Measurements from ENCODE around the gene OR1N2.
"Not testable (repeated sequence)": the region's sequence is repeated elsewhere in the genome, so short reads cannot be mapped to it uniquely, and the experiment has no call there.

The OR1N2 gene

GRCh38 chr9:122537066-122537465 lies 15.8 kb upstream of the OR1N2 start:
- H3K27ac ChIP-seq (ENCODE audit: low read depth, low read length); H3K9ac ChIP-seq (ENCODE audit: low read depth in 1 of 2, low read length in 2 of 2); H3K9me3 ChIP-seq (ENCODE audit: control insufficient read depth in 1 of 2, low read length in 2 of 2); H3K27me3 ChIP-seq (ENCODE audit: control insufficient read depth in 1 of 2, insufficient read depth in 2 of 2, low read length in 2 of 2); H3K4me1 ChIP-seq (ENCODE audit: control insufficient read depth in 1 of 2, insufficient read depth in 2 of 2, low read length in 2 of 2); H3K4me3 ChIP-seq (ENCODE audit: low read depth in 1 of 2, low read length in 2 of 2); H3K36me3 ChIP-seq (ENCODE audit: control insufficient read depth in 1 of 2, insufficient read depth in 2 of 2, low read length in 2 of 2): not testable (repeated sequence)

- Histone ChIP-seq H3K36me3 (ENCODE audit: control insufficient read depth in 1 of 2, insufficient read depth in 2 of 2, low read length in 2 of 2) (no peaks in the 10 kb centered on the region), H3K4me3 (ENCODE audit: low read depth in 1 of 2, low read length in 2 of 2) (no peak overlapping the region), H3K9me3 (ENCODE audit: control insufficient read depth in 1 of 2, low read length in 2 of 2) (no peaks in the 10 kb centered on the region), H3K27ac (ENCODE audit: low read depth, low read length) (no peak overlapping the region), H3K27me3 (ENCODE audit: control insufficient read depth in 1 of 2, insufficient read depth in 2 of 2, low read length in 2 of 2) (no peaks in the 10 kb centered on the region), H3K9ac (ENCODE audit: low read depth in 1 of 2, low read length in 2 of 2) (no peak overlapping the region), H3K4me1 (ENCODE audit: control insufficient read depth in 1 of 2, insufficient read depth in 2 of 2, low read length in 2 of 2) (no peaks in the 10 kb centered on the region)
Observed at GRCh38 chr9:122538757-122539156, 14.2 kb upstream of the OR1N2 start.

- no peaks in the 10 kb centered on the region for H3K9me3 ChIP-seq (ENCODE audit: control insufficient read depth in 1 of 2, low read length in 2 of 2)
- no peak overlapping the region for H3K9ac ChIP-seq (ENCODE audit: low read depth in 1 of 2, low read length in 2 of 2)
- no peak overlapping the region for H3K4me3 ChIP-seq (ENCODE audit: low read depth in 1 of 2, low read length in 2 of 2)
- H3K27me3 ChIP-seq (ENCODE audit: control insufficient read depth in 1 of 2, insufficient read depth in 2 of 2, low read length in 2 of 2): no peaks in the 10 kb centered on the region
- H3K27ac ChIP-seq (ENCODE audit: low read depth, low read length): no peak overlapping the region
- H3K36me3 ChIP-seq (ENCODE audit: control insufficient read depth in 1 of 2, insufficient read depth in 2 of 2, low read length in 2 of 2): no peaks in the 10 kb centered on the region
- H3K4me1 ChIP-seq (ENCODE audit: control insufficient read depth in 1 of 2, insufficient read depth in 2 of 2, low read length in 2 of 2): no peaks in the 10 kb centered on the region
Observed at GRCh38 chr9:122546196-122546595, 6.7 kb upstream of the OR1N2 start.

- Histone ChIP-seq H3K36me3 (ENCODE audit: control insufficient read depth in 1 of 2, insufficient read depth in 2 of 2, low read length in 2 of 2) (no peaks in the 10 kb centered on the region), H3K4me3 (ENCODE audit: low read depth in 1 of 2, low read length in 2 of 2) (no peak overlapping the region), H3K27ac (ENCODE audit: low read depth, low read length) (no peak overlapping the region), H3K27me3 (ENCODE audit: control insufficient read depth in 1 of 2, insufficient read depth in 2 of 2, low read length in 2 of 2) (no peaks in the 10 kb centered on the region), H3K4me1 (ENCODE audit: control insufficient read depth in 1 of 2, insufficient read depth in 2 of 2, low read length in 2 of 2) (no peaks in the 10 kb centered on the region), H3K9me3 (ENCODE audit: control insufficient read depth in 1 of 2, low read length in 2 of 2) (no peaks in the 10 kb centered on the region), H3K9ac (ENCODE audit: low read depth in 1 of 2, low read length in 2 of 2) (no peak overlapping the region)
Observed at GRCh38 chr9:122551371-122551770, 1.5 kb upstream of the OR1N2 start.

- Histone ChIP-seq H3K27ac (ENCODE audit: low read depth, low read length) (no peak overlapping the region), H3K9ac (ENCODE audit: low read depth in 1 of 2, low read length in 2 of 2) (no peak overlapping the region), H3K36me3 (ENCODE audit: control insufficient read depth in 1 of 2, insufficient read depth in 2 of 2, low read length in 2 of 2) (no peaks in the 10 kb centered on the region), H3K9me3 (ENCODE audit: control insufficient read depth in 1 of 2, low read length in 2 of 2) (no peaks in the 10 kb centered on the region), H3K27me3 (ENCODE audit: control insufficient read depth in 1 of 2, insufficient read depth in 2 of 2, low read length in 2 of 2) (peaks cover 0 to 2% of the 10 kb centered on the region in 2 donors), H3K4me3 (ENCODE audit: low read depth in 1 of 2, low read length in 2 of 2) (no peak overlapping the region), H3K4me1 (ENCODE audit: control insufficient read depth in 1 of 2, insufficient read depth in 2 of 2, low read length in 2 of 2) (no peaks in the 10 kb centered on the region)
Observed at GRCh38 chr9:122561446-122561845, 8.5 kb downstream of the OR1N2 start.

- no peaks in the 10 kb centered on the region for H3K9me3 ChIP-seq (ENCODE audit: control insufficient read depth in 1 of 2, low read length in 2 of 2)
- H3K27ac ChIP-seq (ENCODE audit: low read depth, low read length): no peak overlapping the region
- no peaks in the 10 kb centered on the region for H3K36me3 ChIP-seq (ENCODE audit: control insufficient read depth in 1 of 2, insufficient read depth in 2 of 2, low read length in 2 of 2)
- no peak overlapping the region for H3K9ac ChIP-seq (ENCODE audit: low read depth in 1 of 2, low read length in 2 of 2)
- H3K4me1 ChIP-seq (ENCODE audit: control insufficient read depth in 1 of 2, insufficient read depth in 2 of 2, low read length in 2 of 2): no peaks in the 10 kb centered on the region
- H3K4me3 ChIP-seq (ENCODE audit: low read depth in 1 of 2, low read length in 2 of 2): no peak overlapping the region
- H3K27me3 ChIP-seq (ENCODE audit: control insufficient read depth in 1 of 2, insufficient read depth in 2 of 2, low read length in 2 of 2): peaks cover 0 to 2% of the 10 kb centered on the region in 2 donors
Observed at GRCh38 chr9:122562134-122562760, 9.3 kb downstream of the OR1N2 start.

GRCh38 chr9:122567901-122568300 lies 15.0 kb downstream of the OR1N2 start:
- H3K9me3 ChIP-seq (ENCODE audit: control insufficient read depth in 1 of 2, low read length in 2 of 2): no peaks in the 10 kb centered on the region

GRCh38 chr9:122572456-122572855 lies 19.5 kb downstream of the OR1N2 start:
- Histone ChIP-seq H3K9ac (ENCODE audit: low read depth in 1 of 2, low read length in 2 of 2) (no peak overlapping the region), H3K27me3 (ENCODE audit: control insufficient read depth in 1 of 2, insufficient read depth in 2 of 2, low read length in 2 of 2) (no peaks in the 10 kb centered on the region), H3K4me1 (ENCODE audit: control insufficient read depth in 1 of 2, insufficient read depth in 2 of 2, low read length in 2 of 2) (no peaks in the 10 kb centered on the region), H3K9me3 (ENCODE audit: control insufficient read depth in 1 of 2, low read length in 2 of 2) (no peaks in the 10 kb centered on the region), H3K27ac (ENCODE audit: low read depth, low read length) (no peak overlapping the region), H3K4me3 (ENCODE audit: low read depth in 1 of 2, low read length in 2 of 2) (no peak overlapping the region), H3K36me3 (ENCODE audit: control insufficient read depth in 1 of 2, insufficient read depth in 2 of 2, low read length in 2 of 2) (no peaks in the 10 kb centered on the region)

More at GRCh38 chr9:122567901-122568300, 15.0 kb downstream of the OR1N2 start:
- Histone ChIP-seq H3K4me1 (ENCODE audit: control insufficient read depth in 1 of 2, insufficient read depth in 2 of 2, low read length in 2 of 2) (no peaks in the 10 kb centered on the region), H3K4me3 (ENCODE audit: low read depth in 1 of 2, low read length in 2 of 2) (no peak overlapping the region), H3K36me3 (ENCODE audit: control insufficient read depth in 1 of 2, insufficient read depth in 2 of 2, low read length in 2 of 2) (no peaks in the 10 kb centered on the region), H3K27me3 (ENCODE audit: control insufficient read depth in 1 of 2, insufficient read depth in 2 of 2, low read length in 2 of 2) (no peaks in the 10 kb centered on the region), H3K27ac (ENCODE audit: low read depth, low read length) (no peak overlapping the region), H3K9ac (ENCODE audit: low read depth in 1 of 2, low read length in 2 of 2) (no peak overlapping the region)

GRCh38 chr9:122579874-122580273 lies 27.0 kb downstream of the OR1N2 start:
- Histone ChIP-seq H3K4me1 (ENCODE audit: control insufficient read depth in 1 of 2, insufficient read depth in 2 of 2, low read length in 2 of 2) (no peaks in the 10 kb centered on the region), H3K36me3 (ENCODE audit: control insufficient read depth in 1 of 2, insufficient read depth in 2 of 2, low read length in 2 of 2) (no peaks in the 10 kb centered on the region), H3K27ac (ENCODE audit: low read depth, low read length) (no peak overlapping the region), H3K4me3 (ENCODE audit: low read depth in 1 of 2, low read length in 2 of 2) (no peak overlapping the region), H3K9me3 (ENCODE audit: control insufficient read depth in 1 of 2, low read length in 2 of 2) (no peaks in the 10 kb centered on the region), H3K9ac (ENCODE audit: low read depth in 1 of 2, low read length in 2 of 2) (no peak overlapping the region), H3K27me3 (ENCODE audit: control insufficient read depth in 1 of 2, insufficient read depth in 2 of 2, low read length in 2 of 2) (no peaks in the 10 kb centered on the region)

GRCh38 chr9:122580360-122580759 lies 27.4 kb downstream of the OR1N2 start:
- Histone ChIP-seq H3K9me3 (ENCODE audit: control insufficient read depth in 1 of 2, low read length in 2 of 2) (no peaks in the 10 kb centered on the region), H3K4me3 (ENCODE audit: low read depth in 1 of 2, low read length in 2 of 2) (no peak overlapping the region), H3K9ac (ENCODE audit: low read depth in 1 of 2, low read length in 2 of 2) (no peak overlapping the region), H3K27ac (ENCODE audit: low read depth, low read length) (no peak overlapping the region), H3K27me3 (ENCODE audit: control insufficient read depth in 1 of 2, insufficient read depth in 2 of 2, low read length in 2 of 2) (no peaks in the 10 kb centered on the region), H3K36me3 (ENCODE audit: control insufficient read depth in 1 of 2, insufficient read depth in 2 of 2, low read length in 2 of 2) (no peaks in the 10 kb centered on the region), H3K4me1 (ENCODE audit: control insufficient read depth in 1 of 2, insufficient read depth in 2 of 2, low read length in 2 of 2) (no peaks in the 10 kb centered on the region)

- H3K9ac ChIP-seq (ENCODE audit: low read depth in 1 of 2, low read length in 2 of 2); H3K4me3 ChIP-seq (ENCODE audit: low read depth in 1 of 2, low read length in 2 of 2); H3K27ac ChIP-seq (ENCODE audit: low read depth, low read length); H3K27me3 ChIP-seq (ENCODE audit: control insufficient read depth in 1 of 2, insufficient read depth in 2 of 2, low read length in 2 of 2); H3K9me3 ChIP-seq (ENCODE audit: control insufficient read depth in 1 of 2, low read length in 2 of 2); H3K36me3 ChIP-seq (ENCODE audit: control insufficient read depth in 1 of 2, insufficient read depth in 2 of 2, low read length in 2 of 2); H3K4me1 ChIP-seq (ENCODE audit: control insufficient read depth in 1 of 2, insufficient read depth in 2 of 2, low read length in 2 of 2): not testable (repeated sequence)
Observed at GRCh38 chr9:122583284-122583683, 30.4 kb downstream of the OR1N2 start, which contains the start of gene OR1L8. Gene OR1L8 (minus strand): TSS chr9:122583384. CDS start chr9:122568477, 14,907 bp downstream.
